Smooth muscle cell (in vitro differentiated cells): ENCODE measurements around the gene SQOR. TPM values are rescaled to one million over a fixed set of nuclear protein-coding genes. Genes with fewer than 3 reads are reported as not detected.
A peak's percentile ranks its signal among the peaks of the same experiment; 100 is the strongest.

ENCODE experiments used
- DNase-seq: peaks from one replicate; lab custom pipeline; 2025; ENCODE audit not compliant: unreplicated experiment; lab: John Stamatoyannopoulos, UW
- H2AFZ ChIP-seq: fragments of 200-600 bp; sonication (generic); 2 replicates; pipeline ENCODE4 v1.6.0; 2016; ENCODE audit warnings: antibody characterized with exemption, low read depth, mild to moderate bottlenecking
- H3F3A ChIP-seq: fragments of 200-600 bp; sonication (generic); 2 replicates; pipeline ENCODE4 v1.6.0; 2017; ENCODE audit warnings: antibody characterized with exemption, low read depth
- H3K27ac ChIP-seq: fragments of 200-600 bp; sonication (generic); 2 replicates; pipeline ENCODE4 v1.5.1; 2016; ENCODE audit warnings: low read depth, mild to moderate bottlenecking
- H3K27me3 ChIP-seq: fragments of 200-600 bp; sonication (generic); 2 replicates; pipeline ENCODE4 v1.6.1; 2016; ENCODE audit warnings: low read depth, mild to moderate bottlenecking
- H3K36me3 ChIP-seq: fragments of 200-600 bp; sonication (generic); 2 replicates; pipeline ENCODE4 v1.5.1; 2016; ENCODE audit warnings: low read depth
- H3K4me1 ChIP-seq: fragments of 200-600 bp; sonication (generic); 2 replicates; pipeline ENCODE4 v1.5.1; 2016; ENCODE audit warnings: low read depth
- H3K4me2 ChIP-seq: fragments of 200-600 bp; sonication (generic); 2 replicates; pipeline ENCODE4 v1.6.0; 2016; ENCODE audit warnings: mild to moderate bottlenecking
- H3K4me3 ChIP-seq: fragments of 200-600 bp; sonication (generic); 2 replicates; pipeline ENCODE4 v1.5.1; 2016; ENCODE audit warnings: mild to moderate bottlenecking
- H3K79me2 ChIP-seq: fragments of 200-600 bp; sonication (generic); 2 replicates; pipeline ENCODE4 v1.6.0; 2016; ENCODE audit warnings: low read depth, mild to moderate bottlenecking
- H3K9ac ChIP-seq: fragments of 200-600 bp; sonication (generic); 2 replicates; pipeline ENCODE4 v1.6.0; 2016; ENCODE audit warnings: low read depth
- H3K9me3 ChIP-seq: fragments of 200-600 bp; sonication (generic); replicated peaks from 2 replicates; pipeline ENCODE4 v1.5.1; 2016; ENCODE audit warnings: low read depth
- H4K20me1 ChIP-seq: fragments of 200-600 bp; sonication (generic); 2 replicates; pipeline ENCODE4 v1.6.0; 2016; ENCODE audit warnings: low read depth
- CTCF ChIP-seq: fragments of 200-600 bp; sonication (generic); IDR thresholded peaks from 2 replicates; pipeline ENCODE4 v1.5.1; 2017; ENCODE audit warnings: borderline replicate concordance, mild to moderate bottlenecking, antibody characterized with exemption; ENCODE audit not compliant: insufficient read depth, poor library complexity, severe bottlenecking
- WGBS: methylation state at CpG from one replicate; pipeline ENCODE4 v1.1.7; 2016; ENCODE audit warnings: low lambda C conversion rate; 5-methylcytosine and 5-hydroxymethylcytosine counted together
- polyA plus RNA-seq: library from polyadenylated mRNA; unstranded; fragments of >200 nt; fragmentation: Nextera tagmentation; extraction: Ambion mirVana; gene quantifications from 2 replicates; pipeline ENCODE4 v1.2.1, GENCODE V29; 2016
- total RNA-seq: library from RNA; depleted of rRNA; stranded (reverse); fragments of >200 nt; gene quantifications from 2 replicates; pipeline ENCODE4 v1.2.3, GENCODE V29; 2014

Gene SQOR
- total and polyA plus RNA-seq, 2 experiments from 2014 or later: 9.4 to 9.9 TPM

GRCh38 chr15:45618813-45619212 lies 16.0 kb upstream of the SQOR start:
- Histone ChIP-seq H3K36me3 (no peaks in the 10 kb centered on the region), H3K4me2 (no peak overlapping the region), H3K79me2 (no peaks in the 10 kb centered on the region), H3K4me1 (no peaks in the 10 kb centered on the region), H3F3A (no peaks in the 10 kb centered on the region), H3K27me3 (no peaks in the 10 kb centered on the region), H3K4me3 (no peak overlapping the region), H2AFZ (no peak overlapping the region), H4K20me1 (no peaks in the 10 kb centered on the region), H3K27ac (no peak overlapping the region), H3K9me3 (no peaks in the 10 kb centered on the region), H3K9ac (no peak overlapping the region)
- no peak for TF ChIP-seq CTCF
- WGBS: 98% methylated on average over 5 of the region's 5 CpGs
- DNase-seq: no peak

- Histone ChIP-seq H3K79me2 (no peaks in the 10 kb centered on the region), H3K36me3 (no peaks in the 10 kb centered on the region), H3K4me2 (no peak overlapping the region), H3K27me3 (no peaks in the 10 kb centered on the region), H3K27ac (no peak overlapping the region), H3K4me1 (no peaks in the 10 kb centered on the region), H3K9me3 (peaks cover 13% of the 10 kb centered on the region), H3K4me3 (no peak overlapping the region), H2AFZ (no peak overlapping the region), H3K9ac (no peak overlapping the region), H3F3A (no peaks in the 10 kb centered on the region), H4K20me1 (no peaks in the 10 kb centered on the region)
- no peak for TF ChIP-seq CTCF
- WGBS: 92% methylated on average over 7 of the region's 7 CpGs
- no peak for DNase-seq
Observed at GRCh38 chr15:45628136-45628535, 6.7 kb upstream of the SQOR start.

- DNase-seq: no peak
- H3K27me3 ChIP-seq: no peaks in the 10 kb centered on the region
- no peaks in the 10 kb centered on the region for H3K36me3 ChIP-seq
- no peaks in the 10 kb centered on the region for H3F3A ChIP-seq
- peaks cover 12% of the 10 kb centered on the region for H3K9me3 ChIP-seq
- H3K4me2 ChIP-seq: peak overlapping the region; percentile 58
- H3K79me2 ChIP-seq: no peaks in the 10 kb centered on the region
- H3K9ac ChIP-seq: no peak overlapping the region
- WGBS: 82% methylated on average over 7 of the region's 7 CpGs
- H4K20me1 ChIP-seq: no peaks in the 10 kb centered on the region
- peak overlapping the region; percentile 28 for H2AFZ ChIP-seq
- no peak for TF ChIP-seq CTCF
- H3K27ac ChIP-seq: peak overlapping the region; percentile 47
- peaks cover 3% of the 10 kb centered on the region for H3K4me1 ChIP-seq
- no peak overlapping the region for H3K4me3 ChIP-seq
Observed at GRCh38 chr15:45630917-45631691, 3.7 kb upstream of the SQOR start.

- no peak for DNase-seq
- peak overlapping the region; percentile 28 for H2AFZ ChIP-seq
- peaks cover 3% of the 10 kb centered on the region for H3K4me1 ChIP-seq
- H3K27ac ChIP-seq: peak overlapping the region; percentile 47
- H3K4me2 ChIP-seq: peak overlapping the region; percentile 58
- no peak overlapping the region for H3K9ac ChIP-seq
- no peak for TF ChIP-seq CTCF
- no peaks in the 10 kb centered on the region for H3K36me3 ChIP-seq
- no peaks in the 10 kb centered on the region for H3K27me3 ChIP-seq
- 75% methylated on average over 2 of the region's 2 CpGs for WGBS
- H3K4me3 ChIP-seq: no peak overlapping the region
- no peaks in the 10 kb centered on the region for H4K20me1 ChIP-seq
- H3K9me3 ChIP-seq: peaks cover 5% of the 10 kb centered on the region
- H3F3A ChIP-seq: no peaks in the 10 kb centered on the region
- no peaks in the 10 kb centered on the region for H3K79me2 ChIP-seq
Observed at GRCh38 chr15:45631776-45632175, 3.1 kb upstream of the SQOR start.
